HG02759 (cell line): ENCODE data around the gene UMODL1.

Experiments used
- ATAC-seq: cut with Tn5 transposase; IDR thresholded peaks from one replicate; pipeline ENCODE4 v1.9.1; 2021; ENCODE audit warnings: mild to moderate bottlenecking, moderate library complexity; ENCODE audit not compliant: unreplicated experiment

Gene UMODL1

GRCh38 chr21:42071146-42071737 is at the start of gene UMODL1:
Gene UMODL1, plus strand, starts transcription at chr21:42071317. Its CDS starts 0 bp downstream, at chr21:42071317.
- ATAC-seq = no peak

- no peak for ATAC-seq
These were observed 49.6 kb upstream of the UMODL1 start for GRCh38 chr21:42021371-42022090.

GRCh38 chr21:42022091-42022430 is 49.1 kb upstream of the UMODL1 start:
- no peak for ATAC-seq

- ATAC-seq = no peak
These were observed 48.2 kb upstream of the UMODL1 start for GRCh38 chr21:42022906-42023305.

- ATAC-seq = no peak
These were observed 45.6 kb upstream of the UMODL1 start for GRCh38 chr21:42025376-42026081.

GRCh38 chr21:42026082-42026435 is 45.1 kb upstream of the UMODL1 start:
- ATAC-seq = no peak

GRCh38 chr21:42027085-42027821 is 43.9 kb upstream of the UMODL1 start:
- no peak for ATAC-seq

- ATAC-seq = no peak
These were observed 43.0 kb upstream of the UMODL1 start for GRCh38 chr21:42027822-42028765.

- ATAC-seq = no peak
These were observed 42.2 kb upstream of the UMODL1 start for GRCh38 chr21:42028766-42029425.

- ATAC-seq = no peak
These were observed 40.8 kb upstream of the UMODL1 start for GRCh38 chr21:42030311-42030710.

- no peak for ATAC-seq
These were observed 39.9 kb upstream of the UMODL1 start for GRCh38 chr21:42031241-42031640.

- ATAC-seq = no peak
These were observed 39.3 kb upstream of the UMODL1 start for GRCh38 chr21:42031816-42032215.

- ATAC-seq = no peak
These were observed 38.9 kb upstream of the UMODL1 start for GRCh38 chr21:42032266-42032665.

GRCh38 chr21:42032968-42033367 is 38.1 kb upstream of the UMODL1 start:
- no peak for ATAC-seq

- no peak for ATAC-seq
These were observed 34.8 kb upstream of the UMODL1 start for GRCh38 chr21:42036313-42036712.

GRCh38 chr21:42037516-42037915 is 33.6 kb upstream of the UMODL1 start:
- ATAC-seq = no peak

- ATAC-seq = no peak
These were observed 33.2 kb upstream of the UMODL1 start for GRCh38 chr21:42037943-42038342.

GRCh38 chr21:42038393-42038792 is 32.7 kb upstream of the UMODL1 start:
- no peak for ATAC-seq

GRCh38 chr21:42038826-42039425 is 32.2 kb upstream of the UMODL1 start:
- no peak for ATAC-seq
